ENCODE measurements around the gene EHMT1. TPM values are rescaled to one million over a fixed set of nuclear protein-coding genes. Genes with fewer than 3 reads are reported as not detected.

Gene EHMT1
- polyA plus RNA-seq, 1 of the 3 experiments (the other 2 are of a cell fraction) = 39.5 TPM

- TF ChIP-seq IRF3 (IDR thresholded peaks at IDR 0.05; ENCODE audit: low read depth, low read length) (no peak), USF1 (IDR thresholded peaks at IDR 0.05; ENCODE audit: borderline replicate concordance, low read depth) (no peak), GABPA (IDR thresholded peaks at IDR 0.05; ENCODE audit: low read depth) (no peak), MXI1 (IDR thresholded peaks at IDR 0.05; ENCODE audit: low read depth, low read length) (no peak), RXRA (IDR thresholded peaks at IDR 0.05; ENCODE audit: borderline replicate concordance, low read depth) (no peak), CTCF (IDR thresholded peaks at IDR 0.05) (no peak), MAX (IDR thresholded peaks at IDR 0.05; ENCODE audit: low read depth) (no peak), TAF1 (IDR thresholded peaks at IDR 0.05; ENCODE audit: borderline replicate concordance, low read depth, low read length) (no peak), TCF12 (IDR thresholded peaks at IDR 0.05) (no peak), FOXJ3 (CRISPR knock-in tag; IDR thresholded peaks at IDR 0.05) (no peak), EZH2phosphoT487 (IDR thresholded peaks at IDR 0.05; ENCODE audit: borderline replicate concordance, low read depth) (no peak), FOSL2 (IDR thresholded peaks at IDR 0.05; ENCODE audit: borderline replicate concordance, low read depth) (no peak), YY1 (IDR thresholded peaks at IDR 0.05; ENCODE audit: low read depth) (no peak)
Observed at GRCh38 chr9:137586854-137587253, 32.0 kb upstream of the EHMT1 start (continued).

GRCh38 chr9:137588311-137588710, 30.5 kb upstream of the EHMT1 start:
- H3K9ac ChIP-seq = no peak overlapping the region
- H3F3A ChIP-seq (replicated peaks; ENCODE audit: insufficient read depth) = no peaks in the 10 kb centered on the region
- H2AFZ ChIP-seq (ENCODE audit: low read depth) = no peak overlapping the region
- H3K4me3 ChIP-seq (ENCODE audit: low read depth in 2 of 2, low read length in 1 of 2) = no peak overlapping the region
- H4K20me1 ChIP-seq (ENCODE audit: insufficient read depth) = peaks cover 19% of the 10 kb centered on the region
- no peak for DNase-seq
- CTCF ChIA-PET = interaction anchor here (0.7 to 2.2 kb wide), 2 partner anchors 9 to 85 kb away, joined by 3 to 27 read pairs; partner anchors contain the start of gene DPH7
- no peak overlapping the region for H3K4me2 ChIP-seq
- H3K36me3 ChIP-seq (replicated peaks in 1 of 2; ENCODE audit: control insufficient read depth in 1 of 2, insufficient read depth in 2 of 2, low read length in 1 of 2) = peaks cover 9 to 45% of the 10 kb centered on the region in 2 experiments
- H3K27me3 ChIP-seq (ENCODE audit: insufficient read depth) = no peaks in the 10 kb centered on the region
- WGBS (ENCODE audit: low lambda C conversion rate) = 95% methylated on average over 8 of the region's 13 CpGs
- no peaks in the 10 kb centered on the region for H3K9me3 ChIP-seq
- TF ChIP-seq RCOR1 (IDR thresholded peaks at IDR 0.05; ENCODE audit: low read length) (no peak), TAF1 (IDR thresholded peaks at IDR 0.05; ENCODE audit: borderline replicate concordance, low read depth, low read length) (no peak), CTCF (IDR thresholded peaks at IDR 0.05) (no peak), TEAD4 (IDR thresholded peaks at IDR 0.05; ENCODE audit: borderline replicate concordance, insufficient read depth) (no peak), USF1 (IDR thresholded peaks at IDR 0.05; ENCODE audit: borderline replicate concordance, low read depth) (no peak), JUND (IDR thresholded peaks at IDR 0.05) (no peak), YY1 (IDR thresholded peaks at IDR 0.05; ENCODE audit: low read depth) (no peak)
- POLR2A ChIA-PET = interaction anchor here (1.1 to 1.3 kb wide), 2 partner anchors 30 to 36 kb away, joined by 3 read pairs; partner anchors contain the start of gene EHMT1
- no peaks in the 10 kb centered on the region for H3K9me2 ChIP-seq
- peaks cover 21% of the 10 kb centered on the region for H3K79me2 ChIP-seq (ENCODE audit: insufficient read depth)
- H3K4me1 ChIP-seq (ENCODE audit: control insufficient read depth in 1 of 2, insufficient read depth in 2 of 2, low read depth in 1 of 2, low read length in 1 of 2) = peaks cover 9 to 18% of the 10 kb centered on the region in 2 experiments; a peak in 2 of 4 replicates
- H3K27ac ChIP-seq (ENCODE audit: low read depth in 2 of 2, low read length in 1 of 2) = no peak overlapping the region
